Stimulated activated naive CD8-positive, alpha-beta T cell treated with anti-CD3 and anti-CD28 coated beads, Interleukin-15, Interleukin-2, amounts not matched to agents 100 U/mL and 50 U/mL, for 24 hours (primary cell): ENCODE data around the gene USP40.

Source experiments
- ATAC-seq: fragments of 150-1000 bp; cut with Tn5 transposase; one replicate; pipeline ENCODE4 v1.10.0; 2021
- DNase-seq: peaks from one replicate; pipeline ENCODE4 v3.0.0; 2021

USP40 gene

DNA sequence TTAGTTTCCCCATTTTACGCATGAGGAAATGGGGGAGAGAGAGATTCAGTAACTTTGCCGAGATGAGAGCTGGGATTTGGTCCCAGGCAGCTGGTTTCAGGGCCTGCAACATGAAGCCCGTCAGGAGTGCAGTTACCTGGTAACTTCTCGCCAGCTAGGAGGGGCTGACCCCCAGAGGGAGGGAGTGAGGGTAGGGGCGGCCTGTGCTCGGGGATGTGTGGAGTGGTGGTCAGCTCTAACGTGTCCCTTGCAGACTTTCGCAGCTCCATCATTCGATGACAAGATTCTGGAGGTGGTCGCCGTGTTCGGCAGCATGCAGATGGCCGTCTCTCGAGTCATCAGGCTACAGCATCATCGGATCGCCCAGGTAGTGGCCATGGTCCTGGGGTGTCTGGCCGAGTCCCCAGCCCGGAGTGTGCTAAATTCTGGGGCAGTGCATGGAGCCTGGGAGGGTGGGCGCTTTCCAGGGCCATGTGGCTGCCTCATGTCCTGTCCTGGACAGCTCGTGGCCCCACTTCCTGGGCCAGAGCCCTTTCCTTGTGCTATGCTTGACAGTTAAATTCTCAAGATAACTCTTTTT, 108.5 kb downstream of the USP40 start:
- ATAC-seq (no peak), DNase-seq (no peak)

DNA sequence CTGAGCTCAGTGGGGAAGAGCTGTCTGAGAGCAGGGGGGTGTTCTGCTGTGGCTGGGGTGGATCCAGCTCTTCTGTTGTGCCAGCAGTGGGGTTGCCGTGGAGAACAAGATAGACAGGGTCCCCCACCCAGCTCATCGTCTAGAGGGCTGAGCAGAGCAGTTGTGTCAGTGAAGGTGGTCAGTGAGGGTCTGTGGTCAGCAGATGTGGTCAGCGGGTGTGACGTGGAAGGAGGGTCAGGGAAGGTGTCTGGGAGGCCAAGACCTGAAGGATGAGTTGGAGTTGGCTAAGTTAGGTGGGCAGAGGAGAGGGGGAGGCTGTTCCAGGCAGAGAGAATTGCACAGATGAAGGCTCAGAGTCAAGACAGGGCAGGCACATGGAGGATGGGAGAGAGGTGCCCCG, 109.2 kb downstream of the USP40 start:
- peak; percentile 10 for ATAC-seq
- DNase-seq: no peak

DNA sequence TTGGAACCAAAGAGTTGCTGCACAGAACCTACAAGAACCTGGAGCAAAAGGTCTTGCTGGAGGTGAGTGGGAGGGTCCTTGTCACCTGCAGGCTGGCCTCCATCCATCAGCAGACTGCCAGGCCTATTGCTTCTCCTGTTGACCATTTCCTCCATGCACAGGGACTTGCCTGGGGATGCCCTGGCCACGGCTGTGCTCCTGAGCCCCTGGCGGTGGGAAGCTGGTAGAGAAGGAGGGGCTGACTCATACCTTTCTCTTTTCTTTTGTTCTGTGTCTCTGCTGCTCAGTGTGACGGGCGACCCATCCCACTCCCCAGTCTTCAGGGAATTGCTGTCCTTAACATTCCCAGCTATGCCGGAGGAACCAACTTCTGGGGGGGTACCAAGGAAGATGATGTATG, 109.6 kb downstream of the USP40 start:
- DNase-seq (no peak), ATAC-seq (no peak)

DNA sequence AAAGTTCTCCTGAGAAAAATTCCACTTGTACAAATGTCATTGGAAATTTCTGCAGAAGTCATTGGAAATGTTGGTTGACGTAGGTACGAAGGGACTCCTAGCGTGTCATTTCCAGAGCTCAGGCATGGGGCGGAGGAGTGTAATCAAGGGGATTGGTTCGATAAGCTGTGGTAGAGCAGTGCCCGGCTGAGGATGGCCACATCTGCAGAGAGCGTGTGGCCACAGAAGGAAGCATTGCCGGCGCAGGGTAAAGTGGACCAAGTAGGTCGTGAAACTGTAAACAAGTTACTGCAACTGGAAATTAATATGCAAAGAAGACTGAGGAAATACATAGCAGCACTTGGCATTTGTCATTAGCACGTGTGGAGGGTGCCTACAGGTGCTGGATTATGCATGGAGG, 110.5 kb downstream of the USP40 start:
- DNase-seq (no peak), ATAC-seq (no peak)

GRCh38 chr2:233455491-233455890, 111.1 kb downstream of the USP40 start:
- no peak for ATAC-seq
- no peak for DNase-seq

GRCh38 chr2:233455006-233455405, 111.6 kb downstream of the USP40 start:
- ATAC-seq: no peak
- no peak for DNase-seq

DNA sequence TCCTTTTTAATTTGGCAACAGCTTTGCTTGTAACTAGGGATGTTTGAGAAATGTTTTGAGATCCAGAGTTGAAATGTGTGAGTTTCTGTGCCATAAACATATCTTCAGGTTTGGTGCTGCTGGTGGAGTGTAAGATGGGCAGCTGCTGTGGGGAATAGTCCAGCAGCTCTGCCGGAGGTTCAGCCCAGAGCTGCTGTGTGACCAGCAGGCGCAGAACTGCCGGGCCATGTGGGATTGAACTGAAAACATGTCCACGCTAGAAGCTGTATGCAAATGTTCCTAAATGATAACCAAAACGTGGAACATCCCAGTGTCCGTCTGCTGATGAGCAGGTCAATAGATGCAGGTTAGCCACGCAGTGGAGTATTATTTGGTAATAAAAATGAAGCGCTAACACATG, 112.7 kb downstream of the USP40 start:
- DNase-seq (no peak), ATAC-seq (no peak)

DNA sequence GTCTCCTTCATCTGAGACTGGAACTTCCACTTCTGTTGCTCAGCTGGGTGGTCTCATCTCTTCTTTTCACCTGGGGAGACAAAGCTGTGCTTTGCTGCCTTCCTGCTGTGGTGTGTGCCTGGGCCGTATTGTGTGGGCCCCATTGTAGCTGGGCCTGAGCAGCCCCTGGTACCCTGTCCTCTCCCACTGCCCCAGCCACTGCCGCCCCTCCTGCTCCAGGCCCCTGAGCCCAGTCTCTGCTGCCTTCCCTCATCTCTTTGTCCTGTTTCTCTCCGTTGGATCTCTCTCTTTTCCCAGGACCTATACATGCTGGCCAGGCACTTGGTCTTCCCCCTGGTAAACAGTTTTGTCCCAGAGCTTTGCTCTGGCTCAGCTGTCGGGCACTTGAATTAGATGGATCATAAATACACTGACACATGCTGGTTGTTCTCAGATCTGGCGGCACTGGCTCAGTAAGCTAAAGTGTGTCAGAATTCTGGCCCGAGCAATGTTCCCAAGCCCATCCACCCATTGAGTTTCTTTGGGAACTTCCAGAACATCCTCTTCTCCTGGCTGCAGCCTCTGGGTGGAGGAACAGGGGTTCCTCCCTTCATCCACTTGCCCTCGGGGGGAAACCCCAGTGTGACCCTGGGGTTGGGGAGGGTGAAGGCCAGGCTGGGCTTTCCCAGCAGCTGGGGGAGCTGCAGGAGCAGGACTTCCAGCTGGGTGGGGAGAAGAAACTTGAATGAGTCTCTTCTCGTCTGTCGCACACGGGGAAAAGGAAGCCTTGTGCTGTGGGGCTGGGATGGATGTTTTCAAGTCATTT, 113.3 kb downstream of the USP40 start:
- no peak for ATAC-seq

GRCh38 chr2:233451950-233452349, 114.6 kb downstream of the USP40 start:
- no peak for DNase-seq
- no peak for ATAC-seq

More for the DNA sequence above, 113.3 kb downstream of the USP40 start:
- no peak for DNase-seq

GRCh38 chr2:233450864-233451575, 115.6 kb downstream of the USP40 start:
- ATAC-seq (no peak), DNase-seq (no peak)

DNA sequence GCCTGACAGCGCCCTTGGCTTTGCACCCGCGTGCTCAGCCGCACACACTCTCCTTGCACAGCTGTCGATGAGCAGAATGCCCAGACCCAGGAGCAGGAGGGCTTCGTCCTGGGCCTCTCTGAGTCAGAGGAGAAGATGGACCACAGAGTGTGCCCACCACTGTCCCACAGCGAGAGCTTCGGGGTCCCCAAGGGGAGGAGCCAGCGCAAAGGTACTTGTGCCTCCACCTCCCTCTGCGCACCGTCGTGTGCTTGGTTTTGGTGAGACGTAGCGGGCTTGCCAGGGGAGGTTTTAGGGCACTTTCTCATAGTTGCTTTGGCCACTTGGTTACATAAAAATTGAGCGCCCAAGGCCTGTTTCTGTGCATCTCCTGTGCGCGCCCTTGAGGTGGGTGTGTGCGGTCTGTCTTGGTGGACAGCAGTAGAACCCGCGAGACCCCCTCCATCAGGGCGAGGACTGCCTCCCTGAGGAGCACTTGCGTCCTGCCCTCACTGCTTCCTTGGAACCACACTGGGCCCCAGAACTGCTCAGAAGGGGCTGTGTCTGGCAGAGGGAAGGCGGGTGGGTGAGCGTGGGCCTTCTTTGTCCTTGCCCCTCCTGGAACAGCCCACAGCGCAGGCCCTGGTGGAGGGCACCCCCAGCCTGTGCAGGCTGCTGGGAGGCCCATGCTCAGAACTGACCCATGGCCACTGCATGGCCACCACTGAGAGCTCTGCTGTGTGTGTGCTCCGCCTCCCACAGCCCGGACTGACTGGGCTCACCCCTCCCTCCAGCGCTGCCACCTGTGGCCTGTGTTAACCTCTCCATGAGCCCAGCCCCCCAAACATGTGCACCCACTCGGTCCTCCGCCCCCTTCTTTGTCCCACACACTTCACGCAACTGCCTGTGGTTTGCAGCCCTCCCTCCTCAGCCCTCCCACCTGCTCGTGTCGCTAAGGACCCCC, 116.4 kb downstream of the USP40 start:
- DNase-seq (no peak), ATAC-seq (no peak)

- DNase-seq: no peak
Observed at GRCh38 chr2:233449081-233449901, 117.3 kb downstream of the USP40 start.

GRCh38 chr2:233448575-233448974, 118.0 kb downstream of the USP40 start:
- no peak for DNase-seq
- ATAC-seq: no peak

More at GRCh38 chr2:233449081-233449901, 117.3 kb downstream of the USP40 start:
- ATAC-seq: no peak

- DNase-seq (no peak), ATAC-seq (no peak)
Observed at GRCh38 chr2:233448220-233448559, 118.4 kb downstream of the USP40 start.

GRCh38 chr2:233447506-233448219, 118.9 kb downstream of the USP40 start:
- DNase-seq: no peak
- no peak for ATAC-seq

DNA sequence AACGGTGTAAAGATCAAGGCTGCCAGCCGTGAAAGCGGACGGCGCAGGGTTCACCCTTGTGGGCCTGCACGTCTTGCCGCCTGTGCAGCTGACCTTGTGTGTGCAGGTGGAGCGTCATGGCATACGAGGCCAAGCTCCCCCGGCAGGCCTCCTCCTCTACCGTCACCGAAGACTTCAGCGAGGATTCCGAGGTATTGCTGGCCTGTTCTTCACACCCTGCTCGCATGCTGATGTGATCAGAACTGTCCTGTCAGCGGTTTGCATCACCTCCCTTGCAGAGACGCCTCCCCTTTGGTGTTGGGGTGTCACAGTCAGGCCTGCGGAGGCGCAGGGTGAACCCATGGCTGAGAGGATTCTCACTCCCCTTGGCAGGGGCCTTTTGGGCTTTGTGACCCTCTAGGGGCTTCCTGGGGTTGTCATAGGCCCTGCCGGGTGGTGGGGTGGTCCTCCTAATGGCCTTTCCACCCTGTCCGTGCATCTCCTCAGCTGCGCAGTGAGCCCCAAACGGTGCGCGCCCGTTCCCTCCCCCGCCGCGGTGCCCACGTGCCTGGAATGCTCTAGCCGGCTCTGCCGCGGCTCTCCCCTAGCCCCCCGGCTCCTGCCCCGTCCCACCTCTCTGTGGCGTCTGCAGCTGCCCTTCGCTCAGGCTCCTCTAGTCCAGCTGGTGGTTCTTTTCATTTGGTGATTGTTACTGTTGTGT, 119.8 kb downstream of the USP40 start:
- ATAC-seq: no peak
- DNase-seq: no peak

- DNase-seq (no peak), ATAC-seq (no peak)
Observed at GRCh38 chr2:233446121-233446520, 120.5 kb downstream of the USP40 start.

DNA sequence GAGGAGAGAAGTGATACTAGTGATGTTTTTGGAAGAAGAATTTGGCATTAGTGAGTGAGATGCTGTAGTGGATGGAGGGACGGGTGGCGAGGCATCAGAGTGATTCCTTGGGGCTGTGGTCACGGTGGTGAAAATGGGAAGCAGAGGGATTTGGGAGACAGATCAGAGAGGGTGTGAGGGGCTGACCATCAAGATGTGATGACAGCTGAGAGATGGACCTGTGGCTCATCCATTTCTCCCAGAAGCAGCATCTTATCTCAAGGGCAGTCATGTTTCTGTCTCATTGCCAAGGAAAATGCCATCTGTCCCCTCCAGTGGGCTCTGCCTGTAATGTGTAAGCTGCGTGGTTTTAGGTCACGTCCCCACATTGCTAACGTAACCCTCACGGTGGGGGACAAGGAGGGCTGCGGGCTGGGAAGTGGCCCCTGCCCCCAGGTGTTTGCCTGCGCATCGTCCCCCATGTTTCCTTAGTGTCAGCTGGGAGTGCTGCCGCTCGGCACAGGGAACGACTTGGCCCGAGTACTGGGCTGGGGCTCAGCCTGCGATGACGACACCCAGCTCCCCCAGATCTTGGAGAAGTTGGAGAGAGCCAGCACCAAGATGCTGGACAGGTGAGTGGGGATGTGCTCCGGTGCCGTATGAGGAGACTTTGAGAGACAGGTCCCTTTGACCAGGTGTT, 121.3 kb downstream of the USP40 start:
- DNase-seq (no peak), ATAC-seq (no peak)

DNA sequence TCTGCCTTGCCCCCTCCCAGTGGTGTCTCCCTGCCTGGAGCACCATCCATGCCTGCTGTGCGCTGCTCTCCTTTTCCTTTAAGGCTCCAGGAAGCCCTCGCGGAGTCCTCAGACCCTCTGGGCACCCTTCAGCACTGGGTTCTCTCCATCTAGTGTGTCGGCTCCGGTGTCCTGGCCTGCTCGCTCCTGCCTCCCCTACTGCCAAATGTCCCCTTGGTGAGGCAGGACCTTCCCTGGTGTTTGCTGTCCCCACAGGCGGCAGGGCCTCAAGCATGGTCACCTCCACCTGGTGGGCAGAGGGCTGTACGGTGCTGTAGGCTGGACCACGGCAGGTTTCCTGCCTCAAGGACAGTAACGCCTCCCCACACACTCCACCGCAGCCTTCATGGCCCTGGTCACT, 122.1 kb downstream of the USP40 start:
- ATAC-seq: no peak
- DNase-seq: no peak
